ENCODE results near the gene KRT75.

DNA sequence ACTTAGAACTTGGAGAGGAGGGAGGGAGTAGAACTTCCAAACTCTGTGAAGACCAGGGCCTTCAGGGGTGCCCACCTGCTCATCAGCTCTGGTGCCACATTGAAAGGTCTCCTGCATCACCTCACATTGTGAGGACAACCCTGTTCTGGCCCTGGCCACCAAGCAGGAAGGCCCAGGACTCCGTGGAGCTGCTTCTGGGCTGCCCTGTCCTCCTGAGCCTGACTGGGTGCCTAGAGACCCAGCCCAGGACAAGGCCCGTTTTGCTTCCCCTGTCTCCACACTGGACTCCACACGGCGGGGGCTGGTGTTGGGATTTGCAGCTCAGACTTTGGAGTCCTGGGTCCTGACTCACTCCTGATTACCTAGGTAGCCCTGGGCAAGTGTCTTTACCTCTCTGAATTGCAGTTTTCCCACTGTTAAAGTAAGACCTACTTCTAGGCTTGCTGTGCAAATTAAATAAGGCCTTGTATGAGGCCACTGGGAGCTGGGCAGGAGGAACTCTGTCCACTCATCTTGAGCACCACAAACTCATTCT lies 15.5 kb downstream of the KRT75 start:
- TF ChIP-seq EP300 (IDR thresholded peaks at IDR 0.05) (no peak), MAFK (IDR thresholded peaks at IDR 0.05; ENCODE audit: partially characterized antibody) (no peak), FOXS1 (CRISPR knock-in tag; IDR thresholded peaks at IDR 0.05) (no peak), JUN (IDR thresholded peaks at IDR 0.05) (no peak), NFE2L2 (conservative IDR thresholded peaks at IDR 0.05; ENCODE audit: low read length) (no peak), POLR2A (IDR thresholded peaks at IDR 0.05; ENCODE audit: low read length) (no peak), RAD21 (conservative IDR thresholded peaks at IDR 0.05 in 1 of 2, IDR thresholded peaks at IDR 0.05 in 1 of 2) (no peak), RFX5 (IDR thresholded peaks at IDR 0.05) (no peak), RCOR1 (IDR thresholded peaks at IDR 0.05; ENCODE audit: low read depth, low read length) (no peak), ESRRA (IDR thresholded peaks at IDR 0.05; ENCODE audit: borderline replicate concordance, low read length) (no peak), SMC3 (IDR thresholded peaks at IDR 0.05) (no peak)
- TF ChIP-seq, protein P1, sequence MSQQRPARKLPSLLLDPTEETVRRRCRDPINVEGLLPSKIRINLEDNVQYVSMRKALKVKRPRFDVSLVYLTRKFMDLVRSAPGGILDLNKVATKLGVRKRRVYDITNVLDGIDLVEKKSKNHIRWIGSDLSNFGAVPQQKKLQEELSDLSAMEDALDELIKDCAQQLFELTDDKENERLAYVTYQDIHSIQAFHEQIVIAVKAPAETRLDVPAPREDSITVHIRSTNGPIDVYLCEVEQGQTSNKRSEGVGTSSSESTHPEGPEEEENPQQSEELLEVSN (IDR thresholded peaks at IDR 0.05; ENCODE audit: borderline replicate concordance, low read depth), result no peak
- TF ChIP-seq, protein P2, sequence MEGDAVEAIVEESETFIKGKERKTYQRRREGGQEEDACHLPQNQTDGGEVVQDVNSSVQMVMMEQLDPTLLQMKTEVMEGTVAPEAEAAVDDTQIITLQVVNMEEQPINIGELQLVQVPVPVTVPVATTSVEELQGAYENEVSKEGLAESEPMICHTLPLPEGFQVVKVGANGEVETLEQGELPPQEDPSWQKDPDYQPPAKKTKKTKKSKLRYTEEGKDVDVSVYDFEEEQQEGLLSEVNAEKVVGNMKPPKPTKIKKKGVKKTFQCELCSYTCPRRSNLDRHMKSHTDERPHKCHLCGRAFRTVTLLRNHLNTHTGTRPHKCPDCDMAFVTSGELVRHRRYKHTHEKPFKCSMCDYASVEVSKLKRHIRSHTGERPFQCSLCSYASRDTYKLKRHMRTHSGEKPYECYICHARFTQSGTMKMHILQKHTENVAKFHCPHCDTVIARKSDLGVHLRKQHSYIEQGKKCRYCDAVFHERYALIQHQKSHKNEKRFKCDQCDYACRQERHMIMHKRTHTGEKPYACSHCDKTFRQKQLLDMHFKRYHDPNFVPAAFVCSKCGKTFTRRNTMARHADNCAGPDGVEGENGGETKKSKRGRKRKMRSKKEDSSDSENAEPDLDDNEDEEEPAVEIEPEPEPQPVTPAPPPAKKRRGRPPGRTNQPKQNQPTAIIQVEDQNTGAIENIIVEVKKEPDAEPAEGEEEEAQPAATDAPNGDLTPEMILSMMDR (IDR thresholded peaks at IDR 0.05), result no peak
